HFFc6 (cell line): ENCODE results near the gene PGM2. TPM values are rescaled to one million over a fixed set of nuclear protein-coding genes. Genes with fewer than 3 reads are reported as not detected.

Experiments used
- DNase-seq: peaks from one replicate; pipeline ENCODE4 v3.0.0-alpha.2; 2018
- H3K27ac Mint-ChIP-seq: 2 replicates; pipeline ENCODE4 v1.8.0; 2020; ENCODE audit warnings: mild to moderate bottlenecking, mixed read lengths
- H3K27me3 Mint-ChIP-seq: 2 replicates; pipeline ENCODE4 v1.8.0; 2021; ENCODE audit warnings: mild to moderate bottlenecking, moderate library complexity, mixed read lengths; ENCODE audit not compliant: insufficient read depth
- H3K36me3 Mint-ChIP-seq: 2 replicates; pipeline ENCODE4 v1.8.0; 2021; ENCODE audit warnings: low read depth, mixed read lengths
- H3K4me1 Mint-ChIP-seq: 2 replicates; pipeline ENCODE4 v1.8.0; 2020; ENCODE audit warnings: low read depth, mixed read lengths
- H3K4me3 Mint-ChIP-seq: 2 replicates; pipeline ENCODE4 v1.8.0; 2020; ENCODE audit warnings: mild to moderate bottlenecking, moderate library complexity, mixed read lengths
- H3K9me3 Mint-ChIP-seq: 2 replicates; pipeline ENCODE4 v1.8.0; 2020; ENCODE audit warnings: mild to moderate bottlenecking, mixed read lengths
- CTCF ChIP-seq: fragments of 200-600 bp; sonication (generic); IDR thresholded peaks from 2 replicates; pipeline ENCODE4 v1.5.0; 2021; ENCODE audit warnings: antibody characterized with exemption, mild to moderate bottlenecking
- total RNA-seq, 6 experiments: library from RNA; stranded (reverse); fragmentation: NEBNext Ultra II Directional; extraction: Animal tissue kit (Norgen Biotek cat#: 25700); gene quantifications; 2 replicates in 1 of 6; 3 replicates in 5 of 6; pipeline ENCODE4 v1.2.3, GENCODE V29; 2021

Gene PGM2
- total RNA-seq, 6 experiments from 2014 or later = 38.8 to 47.0 (median 45.0) TPM

GRCh38 chr4:37788819-37789218, 37.7 kb upstream of the PGM2 start:
- no peak for TF ChIP-seq CTCF
- Mint-ChIP-seq H3K4me1 (no peaks in the 10 kb centered on the region), H3K9me3 (no peaks in the 10 kb centered on the region; the same call in 1 of the 2 replicates), H3K27ac (no peak overlapping the region), H3K4me3 (no peak overlapping the region), H3K27me3 (peaks cover 50% of the 10 kb centered on the region), H3K36me3 (no peaks in the 10 kb centered on the region)
- DNase-seq = no peak

GRCh38 chr4:37792241-37792640, 34.2 kb upstream of the PGM2 start:
- DNase-seq = no peak
- TF ChIP-seq CTCF = no peak

GRCh38 chr4:37793562-37793961, 32.9 kb upstream of the PGM2 start:
- Mint-ChIP-seq H3K36me3 (no peaks in the 10 kb centered on the region), H3K9me3 (no peaks in the 10 kb centered on the region; the same call in 1 of the 2 replicates), H3K27me3 (peaks cover 22% of the 10 kb centered on the region), H3K4me1 (no peaks in the 10 kb centered on the region), H3K27ac (no peak overlapping the region), H3K4me3 (no peak overlapping the region)
- DNase-seq = peak; percentile 13
- TF ChIP-seq CTCF = peak; percentile 69

More at GRCh38 chr4:37792241-37792640, 34.2 kb upstream of the PGM2 start:
- H3K36me3 Mint-ChIP-seq = no peaks in the 10 kb centered on the region
- H3K9me3 Mint-ChIP-seq = no peaks in the 10 kb centered on the region; the same call in 1 of the 2 replicates
- H3K27ac Mint-ChIP-seq = no peak overlapping the region
- H3K27me3 Mint-ChIP-seq = peaks cover 34% of the 10 kb centered on the region
- no peaks in the 10 kb centered on the region for H3K4me1 Mint-ChIP-seq
- no peak overlapping the region for H3K4me3 Mint-ChIP-seq

- H3K4me1 Mint-ChIP-seq = no peaks in the 10 kb centered on the region
- H3K4me3 Mint-ChIP-seq = no peak overlapping the region
- peaks cover 20% of the 10 kb centered on the region for H3K27me3 Mint-ChIP-seq
- no peaks in the 10 kb centered on the region for H3K36me3 Mint-ChIP-seq
- no peak for TF ChIP-seq CTCF
- H3K27ac Mint-ChIP-seq = no peak overlapping the region
- no peak for DNase-seq
- no peaks in the 10 kb centered on the region; the same call in 1 of the 2 replicates for H3K9me3 Mint-ChIP-seq
Observed at GRCh38 chr4:37794056-37794455, 32.4 kb upstream of the PGM2 start.

GRCh38 chr4:37795581-37796195, 30.8 kb upstream of the PGM2 start:
- DNase-seq = no peak
- Mint-ChIP-seq H3K4me3 (no peak overlapping the region), H3K27ac (no peak overlapping the region), H3K9me3 (no peaks in the 10 kb centered on the region; the same call in 1 of the 2 replicates), H3K36me3 (no peaks in the 10 kb centered on the region), H3K4me1 (no peaks in the 10 kb centered on the region), H3K27me3 (peaks cover 19% of the 10 kb centered on the region)
- TF ChIP-seq CTCF = no peak
